BJ (cell line): ENCODE results near the gene STX5. TPM values are rescaled to one million over a fixed set of nuclear protein-coding genes. Genes with fewer than 3 reads are reported as not detected.

Experiments used
- CTCF ChIA-PET: fragments of 350-600 bp; formaldehyde crosslinking; extraction: SDS; loops from one replicate; lab custom pipeline; 2021; ENCODE audit warnings: antibody characterized with exemption, inconsistent platforms; lab: Yijun Ruan, JAX
- POLR2A ChIA-PET: fragments of 300-600 bp; sonication (Branson Sonifier 250); formaldehyde crosslinking; extraction: SDS; loops from one replicate; lab custom pipeline; 2021; ENCODE audit warnings: antibody characterized with exemption; lab: Charles Lee
- DNase-seq: peaks from one replicate; pipeline ENCODE4 v3.0.0-alpha.2; 2011; ENCODE audit warnings: low read depth
- H3K27me3 ChIP-seq: 2 replicates; pipeline ENCODE4 v1.6.0; 2011; ENCODE audit warnings: low read length; ENCODE audit not compliant: control insufficient read depth, insufficient read depth
- H3K36me3 ChIP-seq: 2 replicates; pipeline ENCODE4 v1.5.1; 2011; ENCODE audit warnings: low read length; ENCODE audit not compliant: control insufficient read depth, insufficient read depth
- H3K4me3 ChIP-seq: 2 replicates; pipeline ENCODE4 v1.5.1; 2011; ENCODE audit warnings: low read depth, mild to moderate bottlenecking, control low read depth, low read length
- CTCF ChIP-seq: IDR thresholded peaks from 2 replicates; pipeline ENCODE4 v1.5.1; 2011; ENCODE audit warnings: low read depth, mild to moderate bottlenecking, control low read depth, inconsistent platforms, low read length, moderate library complexity; ENCODE audit not compliant: insufficient read depth
- polyA minus RNA-seq: library from RNA; depleted of rRNA, polyadenylated mRNA; stranded (reverse); fragments of >200 nt; gene quantifications from 2 replicates; pipeline ENCODE4 v1.2.3, GENCODE V29; 2011; rRNA and poly(A)+ RNA removed
- polyA plus RNA-seq: library from polyadenylated mRNA; depleted of rRNA; stranded (reverse); fragments of >200 nt; gene quantifications from 2 replicates; pipeline ENCODE4 v1.2.3, GENCODE V29; 2011; rRNA removed

Gene STX5
- polyA plus RNA-seq (61.5 and 76.6 TPM in 2 replicates), polyA minus RNA-seq (44.5 and 67.7 TPM in 2 replicates)

- Histone ChIP-seq H3K36me3 (peaks cover 24% of the 10 kb centered on the region), H3K27me3 (no peaks in the 10 kb centered on the region), H3K4me3 (peak within 1 kb of the TSS; percentile 92)
- ChIA-PET CTCF (interaction anchor here (0.6 to 1.6 kb wide), 6 partner anchors 19 to 1829 kb away, joined by 3 to 5 read pairs (median 4); no protein-coding TSS in a partner anchor), POLR2A (interaction anchor here (0.5 to 2.2 kb wide), 10 partner anchors 9 to 1689 kb away, joined by 3 to 21 read pairs (median 4); partner anchors contain the start of gene TAF6L)
- TF ChIP-seq CTCF, result no peak
- peak; percentile 89 for DNase-seq
Measured at GRCh38 chr11:62831520-62832335, at the start of gene STX5. Gene STX5 (minus strand): TSS chr11:62832051. CDS start chr11:62831243, 808 bp downstream.

GRCh38 chr11:62880803-62881578 lies 49.1 kb upstream of the STX5 start, which contains the start of gene SLC3A2:
Gene SLC3A2 (plus strand): TSS chr11:62880896. CDS start chr11:62881024, 128 bp downstream.
- Histone ChIP-seq H3K4me3 (peak within 1 kb of the TSS; percentile 98), H3K27me3 (no peaks in the 10 kb centered on the region), H3K36me3 (peaks cover 17% of the 10 kb centered on the region)
- CTCF ChIA-PET, result interaction anchor here (0.6 to 6.6 kb wide), 15 partner anchors 12 to 735 kb away, joined by 3 to 43 read pairs (median 3); partner anchors contain the start of genes LRRN4CL, TAF6L and TMEM179B
- DNase-seq, result peak; percentile 45
- TF ChIP-seq CTCF, result peak; percentile 78
- POLR2A ChIA-PET, result interaction anchor here (0.5 to 1.0 kb wide), 3 partner anchors 25 to 393 kb away, joined by 3 to 4 read pairs (median 4); no protein-coding TSS in a partner anchor

DNA sequence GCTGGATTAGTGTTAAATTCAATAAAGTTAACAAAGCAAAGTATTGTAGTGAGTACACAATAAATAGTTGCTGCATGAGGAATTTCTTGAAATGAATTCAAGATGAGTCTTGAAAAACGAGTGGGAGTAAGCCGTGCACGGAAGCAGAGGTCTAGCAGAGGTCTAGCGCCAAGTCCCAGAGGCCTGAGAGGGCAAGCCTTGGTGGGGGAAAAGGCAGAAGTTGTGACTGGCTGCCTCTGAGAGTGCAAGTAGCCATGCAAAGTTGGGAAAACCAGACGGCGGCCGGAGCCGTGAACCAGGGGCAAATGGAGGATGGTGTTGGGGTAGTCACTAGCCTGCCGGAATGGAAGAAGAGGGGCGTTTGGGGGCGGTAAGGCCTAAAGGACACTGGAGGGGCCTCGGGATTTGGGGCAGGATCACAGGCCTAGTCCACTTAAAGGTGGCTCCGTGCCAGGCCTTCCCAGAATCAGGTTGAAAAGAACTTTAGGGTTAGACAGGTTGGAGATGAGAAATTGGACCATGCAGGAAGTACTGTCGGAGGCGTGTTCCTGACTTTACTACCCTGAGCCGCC lies 48.5 kb upstream of the STX5 start:
- ChIA-PET CTCF (interaction anchor here (0.9 to 6.6 kb wide), 7 partner anchors 15 to 399 kb away, joined by 3 to 43 read pairs (median 7); partner anchors contain the start of genes TAF6L and TMEM179B), POLR2A (no interaction called here)
- no peak for TF ChIP-seq CTCF
- H3K36me3 ChIP-seq, result peaks cover 14% of the 10 kb centered on the region
- peak; percentile 62 for DNase-seq
- peak overlapping the region; percentile 98 for H3K4me3 ChIP-seq
- no peaks in the 10 kb centered on the region for H3K27me3 ChIP-seq

- Histone ChIP-seq H3K4me3 (no peak overlapping the region), H3K27me3 (no peaks in the 10 kb centered on the region), H3K36me3 (peaks cover 8% of the 10 kb centered on the region)
- ChIA-PET CTCF (interaction anchor here (0.9 to 6.6 kb wide), 3 partner anchors 14 to 93 kb away, joined by 5 to 43 read pairs (median 7); partner anchors contain the start of gene TMEM179B), POLR2A (interaction anchor here (0.5 to 0.6 kb wide), 2 partner anchors 12 to 39 kb away, joined by 6 to 20 read pairs; no protein-coding TSS in a partner anchor)
- DNase-seq, result no peak
- no peak for TF ChIP-seq CTCF
Measured at GRCh38 chr11:62879235-62879978, 47.6 kb upstream of the STX5 start.
